HG03460 (cell line): ENCODE measurements around the gene NR1I3.
A peak's percentile ranks its signal among the peaks of the same experiment; 100 is the strongest.
"Not testable (repeated sequence)": the region's sequence is repeated elsewhere in the genome, so short reads cannot be mapped to it uniquely, and the experiment has no call there.

ENCODE experiments used
- ATAC-seq: cut with Tn5 transposase; IDR thresholded peaks from one replicate; pipeline ENCODE4 v1.9.1; 2021; ENCODE audit not compliant: unreplicated experiment

Gene NR1I3

DNA sequence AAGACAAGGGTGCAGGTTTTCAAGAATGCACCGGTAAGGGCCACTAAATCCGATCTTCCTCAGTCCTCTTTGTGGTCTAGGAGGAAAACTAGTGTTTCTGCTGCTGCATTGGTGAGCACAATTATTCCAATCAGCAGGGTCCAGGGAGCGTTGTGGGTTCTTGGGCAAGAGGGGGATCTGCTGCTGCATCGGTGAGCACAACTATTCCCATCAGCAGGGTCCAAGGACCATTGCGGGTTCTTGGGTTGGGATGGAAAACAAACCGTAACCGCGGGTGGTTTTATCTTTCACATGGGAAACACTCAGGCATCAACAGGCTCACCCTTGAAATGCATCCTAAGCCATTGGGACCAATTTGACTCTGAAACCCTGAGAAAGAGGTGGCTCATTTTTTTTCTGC lies 13.6 kb upstream of the NR1I3 start:
- ATAC-seq = no peak

DNA sequence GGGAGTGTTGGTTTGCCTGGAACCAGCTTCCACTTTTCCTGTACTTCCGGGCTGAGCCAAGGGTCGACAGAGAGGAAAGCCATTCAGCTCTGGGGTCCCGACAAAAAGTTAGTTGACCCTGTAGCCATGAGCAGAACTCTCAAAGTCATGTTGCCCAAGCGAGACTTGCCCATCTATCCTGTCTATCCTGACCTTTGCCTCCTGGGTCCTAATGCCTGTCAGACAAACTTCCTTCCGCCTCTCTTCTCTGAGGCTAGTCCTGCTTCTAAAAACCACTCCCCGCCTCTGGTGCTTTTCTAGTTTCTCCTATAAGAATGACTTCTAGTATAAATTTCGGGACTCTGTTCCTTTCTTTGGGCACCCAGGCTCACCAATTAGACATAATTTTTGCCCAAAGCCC lies 12.8 kb upstream of the NR1I3 start:
- no peak for ATAC-seq

DNA sequence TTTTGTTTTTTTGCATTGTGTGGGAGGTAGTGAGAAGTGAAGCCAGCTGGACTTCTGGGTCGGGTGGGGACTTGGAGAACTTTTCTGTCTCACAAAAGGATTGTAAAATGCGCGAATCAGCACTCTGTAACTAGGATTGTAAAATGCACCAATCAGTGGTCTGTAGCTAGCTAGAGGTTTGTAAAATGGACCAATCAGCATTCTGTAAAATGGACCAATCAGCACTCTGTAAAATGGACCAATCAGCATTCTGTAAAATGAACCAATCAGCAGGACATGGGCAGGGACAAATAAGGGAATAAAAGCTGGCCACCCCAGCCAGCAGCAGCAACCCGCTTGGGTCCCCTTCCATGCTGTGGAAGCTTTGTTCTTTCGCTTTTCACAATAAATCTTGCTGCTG lies 12.1 kb upstream of the NR1I3 start:
- ATAC-seq = not testable (repeated sequence)

DNA sequence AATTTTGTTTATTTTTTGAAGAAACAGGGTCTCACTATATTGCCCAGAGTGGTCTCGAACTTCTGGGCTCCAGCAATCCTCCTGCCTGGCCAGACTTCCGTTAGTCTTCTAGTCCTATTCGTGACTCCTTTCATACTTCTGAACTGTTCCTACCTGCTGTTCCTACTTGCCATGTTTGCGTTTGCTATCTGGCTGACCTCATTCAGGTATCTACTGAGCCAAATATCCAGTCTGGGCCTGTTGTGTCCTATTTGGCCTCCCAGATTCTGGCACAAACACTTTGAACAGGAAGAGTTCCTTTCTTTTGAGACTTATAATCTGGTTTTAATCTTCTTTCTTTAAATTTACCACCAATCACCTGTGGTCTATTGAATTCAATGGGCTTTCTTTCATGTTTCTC lies 6.9 kb upstream of the NR1I3 start:
- ATAC-seq = no peak

DNA sequence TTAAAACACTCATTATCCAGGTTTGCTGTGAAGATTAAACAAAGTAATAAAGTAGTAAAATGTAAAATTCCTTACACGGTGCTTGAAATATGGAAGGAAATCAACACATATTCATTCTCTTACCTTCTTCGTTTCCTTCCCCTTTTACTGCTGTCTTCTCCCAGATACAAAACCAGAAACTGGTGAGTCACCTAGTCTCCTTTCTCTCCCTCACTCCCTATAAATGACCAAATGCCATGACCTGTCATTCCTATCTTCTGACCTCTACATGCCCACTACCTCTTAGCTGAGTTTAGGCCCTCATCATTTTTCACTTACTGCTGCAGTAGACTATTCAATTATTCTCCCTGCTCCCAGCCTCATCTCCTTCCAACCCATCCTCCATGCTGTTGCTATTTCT lies 4.3 kb upstream of the NR1I3 start:
- ATAC-seq = no peak

DNA sequence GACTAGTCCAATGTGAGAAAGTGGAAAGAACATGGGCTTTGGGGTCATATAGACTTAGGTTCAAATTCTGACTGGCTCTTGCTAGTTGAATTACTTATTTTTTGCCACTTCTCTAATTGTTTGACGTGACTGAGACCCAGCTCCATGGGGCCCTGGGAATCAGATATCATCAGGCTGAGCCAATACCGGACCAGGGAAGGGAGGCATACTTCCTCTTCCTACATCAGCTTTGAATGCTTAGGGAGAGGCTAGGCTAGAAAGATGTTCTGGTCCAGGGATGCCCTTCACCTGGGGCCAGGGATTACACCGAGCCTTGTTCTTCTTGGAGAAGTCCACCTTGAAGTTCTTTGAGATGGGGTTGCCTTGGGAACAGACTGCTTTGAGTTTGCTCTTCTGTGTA lies 3.7 kb upstream of the NR1I3 start:
- ATAC-seq = no peak

DNA sequence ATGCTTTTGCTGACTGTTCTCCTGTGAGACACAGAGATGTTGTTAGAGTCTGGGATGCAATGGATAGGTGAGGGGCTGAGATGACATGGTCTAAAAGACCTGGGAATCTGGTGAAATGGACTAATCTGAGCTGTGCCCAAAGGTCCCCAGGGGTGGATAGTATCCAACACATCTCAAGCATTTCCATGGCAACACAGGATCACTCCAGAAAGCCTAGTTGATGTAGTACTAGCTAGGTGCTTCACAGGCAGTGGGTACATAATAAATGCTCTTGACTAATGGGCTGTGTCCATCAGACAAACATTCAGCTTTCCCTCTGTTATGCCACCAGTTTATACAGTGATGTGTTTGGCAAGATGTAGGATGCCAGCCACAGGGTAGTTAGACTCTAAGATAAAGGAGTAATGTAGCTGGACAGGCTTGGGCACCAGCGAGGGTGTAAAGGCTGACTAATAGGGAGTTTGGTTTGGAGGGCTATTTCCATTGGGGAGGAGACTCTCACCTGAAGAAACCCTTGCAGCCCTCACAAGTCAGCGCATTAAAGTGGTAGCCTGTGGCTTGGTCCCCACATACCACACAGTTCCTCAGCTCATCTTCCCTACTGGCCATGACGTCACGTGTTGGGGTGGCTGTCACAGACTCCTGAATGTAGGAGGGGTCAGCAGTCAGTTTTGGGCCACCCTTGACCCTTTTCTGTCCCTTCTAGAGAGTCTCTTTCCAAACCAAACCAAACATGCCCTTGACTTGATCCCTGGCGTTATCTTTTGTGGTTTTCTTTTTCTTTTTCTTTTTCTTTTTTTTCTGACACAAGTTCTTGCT lies 1.8 kb downstream of the NR1I3 start:
- no peak for ATAC-seq

DNA sequence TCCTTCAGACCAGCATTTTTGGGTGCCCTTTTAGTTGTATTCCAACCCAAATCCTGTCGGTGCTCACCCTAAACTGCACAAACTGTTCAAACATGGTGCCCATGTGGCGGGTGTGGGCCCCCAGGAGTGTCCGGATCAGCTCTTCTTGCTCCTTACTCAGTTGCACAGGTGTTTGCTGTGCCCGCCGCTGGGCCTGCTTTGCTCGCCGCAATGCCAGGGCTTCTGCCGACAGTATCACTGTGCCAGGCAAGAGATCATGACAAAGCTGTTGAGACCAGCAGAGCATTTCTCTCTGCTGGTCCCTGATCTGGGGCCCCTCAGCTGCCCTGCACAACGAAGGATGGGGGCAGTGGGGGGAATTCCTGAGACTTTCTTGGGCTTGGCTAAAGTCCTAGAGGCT lies 4.9 kb downstream of the NR1I3 start:
- no peak for ATAC-seq

DNA sequence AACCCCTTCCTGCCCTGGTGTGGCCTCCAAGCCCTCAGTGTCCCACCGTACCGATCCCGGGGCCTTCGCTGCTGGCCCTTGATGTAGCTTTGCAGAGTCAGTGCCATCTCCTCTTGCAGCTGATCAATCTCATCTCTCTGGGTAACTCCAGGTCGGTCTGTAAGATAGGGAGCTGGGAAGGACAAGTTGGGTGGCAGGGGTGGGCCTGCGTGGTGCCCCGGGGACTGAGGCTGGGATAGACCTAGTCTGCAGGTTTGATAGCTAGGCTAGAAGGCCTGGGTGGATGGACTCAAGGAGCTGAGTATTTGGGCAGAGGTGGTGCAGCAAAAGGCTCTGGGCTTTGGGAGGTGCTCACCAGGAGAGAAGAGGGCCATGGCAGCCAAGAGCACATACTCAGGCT lies 7.2 kb downstream of the NR1I3 start:
- no peak for ATAC-seq

DNA sequence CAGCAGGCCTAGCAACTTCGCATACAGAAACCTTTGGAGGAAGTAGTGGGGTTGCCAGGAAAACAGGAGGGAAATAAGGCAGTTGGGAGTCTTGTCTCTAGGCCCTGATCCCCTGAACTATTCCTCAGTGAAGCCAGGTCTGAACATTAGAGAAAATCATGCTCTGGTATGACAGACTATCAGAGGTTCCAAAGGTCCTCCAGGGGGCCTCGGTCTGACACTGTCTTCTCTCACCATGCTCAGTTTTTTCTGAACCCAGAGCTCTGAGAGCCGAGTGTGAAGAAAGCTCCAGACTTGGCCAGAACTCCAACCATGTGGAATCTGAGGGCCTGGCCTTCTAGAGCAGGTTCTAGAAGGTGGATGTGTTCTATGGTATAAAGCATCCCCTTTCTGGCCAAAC lies 8.1 kb downstream of the NR1I3 start:
- no peak for ATAC-seq

DNA sequence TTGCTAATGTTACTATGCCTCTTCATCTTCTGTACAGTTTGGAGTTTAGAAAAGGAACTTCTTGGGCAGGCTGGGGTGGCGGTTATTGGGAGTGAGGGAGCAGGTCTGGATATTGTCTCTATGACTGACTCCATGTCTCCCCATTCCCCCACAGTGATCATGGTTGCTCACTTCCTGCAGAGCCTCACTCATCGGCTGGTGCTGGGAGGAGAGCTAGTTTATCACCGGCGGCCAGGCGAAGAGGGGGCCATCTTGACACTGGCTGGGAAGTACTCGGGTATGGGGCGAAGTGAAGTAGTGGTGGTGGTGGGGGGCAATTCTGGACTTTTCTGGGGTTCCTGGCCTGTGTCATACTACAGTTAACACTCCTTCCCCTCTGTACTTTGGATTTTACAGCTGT lies 10.0 kb downstream of the NR1I3 start:
- ATAC-seq = no peak

DNA sequence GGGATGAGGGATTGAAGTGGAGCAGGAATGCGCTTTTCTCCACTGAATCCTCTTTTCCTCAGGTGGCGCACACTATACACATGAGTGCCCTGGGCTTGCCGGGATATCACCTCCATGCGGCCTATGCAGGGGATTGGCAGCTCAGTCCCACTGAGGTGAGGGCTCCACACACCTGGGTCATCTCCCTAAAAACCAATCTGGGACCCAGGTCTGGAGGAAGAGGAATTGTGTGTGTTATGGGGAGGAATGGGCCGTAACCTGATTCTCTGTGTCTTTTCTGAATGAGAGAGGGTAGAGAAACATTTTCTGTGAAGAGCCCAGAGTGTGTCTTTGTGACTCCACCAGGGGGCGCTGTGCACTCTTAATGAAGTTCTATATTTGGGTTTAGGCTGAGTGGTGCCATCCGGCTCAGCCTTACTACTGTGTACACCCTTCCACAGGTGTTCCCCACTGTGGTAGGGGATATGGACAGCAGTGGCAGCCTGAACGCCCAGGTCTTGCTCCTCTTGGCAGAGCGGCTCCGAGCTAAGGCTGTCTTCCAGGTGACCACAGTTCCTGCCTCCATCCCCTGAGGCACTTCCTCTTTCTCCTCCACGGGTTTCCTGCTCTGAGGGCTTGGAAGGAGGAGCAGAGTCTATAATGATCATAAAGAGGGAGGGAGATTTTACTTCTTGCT lies 10.7 kb downstream of the NR1I3 start:
- peak; percentile 38 for ATAC-seq

DNA sequence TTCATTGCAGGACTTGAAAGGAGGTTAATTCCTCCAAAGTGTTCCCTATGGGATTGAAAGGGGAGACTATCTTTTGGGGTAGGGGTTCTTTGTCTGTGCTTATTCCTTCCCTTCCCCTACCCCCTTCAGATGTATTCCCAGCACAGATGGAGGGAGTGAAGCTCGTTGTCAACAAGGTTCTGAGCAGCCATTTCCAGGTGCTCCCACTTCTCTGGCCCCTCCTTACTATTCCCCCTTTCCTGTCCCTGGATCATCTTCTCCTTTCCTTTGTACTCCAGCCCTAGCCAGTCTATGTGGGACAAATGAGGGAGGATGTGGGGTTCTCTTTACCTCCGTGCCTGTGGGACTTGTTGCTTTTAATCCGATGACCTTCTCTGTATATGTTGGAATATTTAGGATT lies 11.2 kb downstream of the NR1I3 start:
- no peak for ATAC-seq

DNA sequence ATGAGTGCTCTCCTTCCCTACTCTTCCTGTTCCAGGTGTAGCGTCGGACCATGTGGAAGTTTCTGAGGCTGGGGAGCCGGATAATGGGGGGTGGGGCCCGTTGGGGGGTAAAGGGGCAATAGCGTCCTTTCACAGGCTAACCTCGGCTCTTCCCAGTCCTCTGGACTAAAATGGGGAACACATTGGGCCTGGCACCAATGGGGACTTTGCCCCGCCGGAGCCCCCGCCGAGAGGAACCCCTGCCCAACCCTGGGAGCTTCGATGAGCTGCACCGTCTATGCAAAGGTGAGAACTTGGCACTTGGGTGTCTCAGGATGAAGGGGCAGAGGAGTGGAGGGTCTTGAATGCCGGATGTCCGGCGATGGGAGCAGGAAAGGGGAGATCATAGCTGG lies 11.7 kb downstream of the NR1I3 start:
- no peak for ATAC-seq

DNA sequence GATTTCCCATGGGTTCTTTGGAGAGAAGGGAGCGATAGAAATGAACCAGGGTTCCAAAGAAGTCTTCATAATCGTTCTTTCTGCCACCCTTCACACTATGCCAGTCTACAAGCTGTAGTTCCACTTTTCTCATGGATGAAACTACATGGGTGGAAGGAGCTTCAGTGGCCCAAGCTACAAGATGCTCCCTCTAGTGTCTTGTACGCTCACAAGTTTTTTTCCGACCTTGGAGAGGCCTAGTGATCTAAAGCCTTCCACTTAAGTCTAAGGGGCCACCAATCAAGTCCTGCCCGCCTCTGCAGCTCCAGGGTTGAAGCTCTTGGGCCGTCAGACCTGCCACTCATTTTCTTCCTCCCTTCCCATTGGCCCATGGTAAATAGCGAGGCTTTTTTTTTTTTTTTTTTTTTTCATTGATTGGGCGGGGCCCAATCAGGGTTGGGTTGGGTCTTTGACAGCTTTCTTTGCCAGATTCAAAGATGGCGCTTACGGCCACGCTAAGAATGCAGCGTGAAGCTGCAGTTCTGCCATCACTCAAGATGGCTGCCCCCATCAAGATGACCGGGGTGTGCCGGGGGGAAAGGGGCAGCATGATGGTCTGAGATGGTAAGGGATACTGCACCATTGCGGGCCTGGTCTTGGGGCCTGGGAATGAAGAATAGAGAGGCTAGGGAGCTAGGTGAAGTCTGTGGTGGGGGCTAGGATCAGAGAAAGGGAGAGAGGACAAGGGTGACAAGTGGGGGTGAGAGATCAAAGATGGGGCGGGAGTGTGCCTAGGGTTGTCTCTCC lies 12.3 kb downstream of the NR1I3 start, which contains the start of gene TOMM40L:
TOMM40L (plus strand) TSS at position 527 of the 786 bp plus-strand sequence. CDS start 430 bp downstream, outside the sequence.
- peak; percentile 92 for ATAC-seq

DNA sequence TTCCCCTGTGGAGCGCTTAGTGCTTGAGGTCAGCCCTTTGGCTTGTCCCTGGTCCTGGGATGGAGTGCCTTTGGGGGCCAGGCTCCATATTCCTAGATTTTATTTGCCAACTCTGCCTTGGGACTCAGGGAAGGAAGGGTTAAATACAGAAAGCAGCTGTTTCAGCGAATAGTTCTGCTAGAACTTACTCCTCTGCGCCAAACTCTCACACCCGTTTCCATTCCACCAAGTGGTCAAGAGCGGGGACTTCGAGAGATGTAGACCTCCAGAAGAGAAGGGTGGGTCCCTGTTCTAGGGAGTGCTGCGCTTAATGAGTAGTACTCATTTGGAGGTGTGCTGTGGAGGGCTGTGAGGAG lies 12.8 kb downstream of the NR1I3 start:
- ATAC-seq = no peak

DNA sequence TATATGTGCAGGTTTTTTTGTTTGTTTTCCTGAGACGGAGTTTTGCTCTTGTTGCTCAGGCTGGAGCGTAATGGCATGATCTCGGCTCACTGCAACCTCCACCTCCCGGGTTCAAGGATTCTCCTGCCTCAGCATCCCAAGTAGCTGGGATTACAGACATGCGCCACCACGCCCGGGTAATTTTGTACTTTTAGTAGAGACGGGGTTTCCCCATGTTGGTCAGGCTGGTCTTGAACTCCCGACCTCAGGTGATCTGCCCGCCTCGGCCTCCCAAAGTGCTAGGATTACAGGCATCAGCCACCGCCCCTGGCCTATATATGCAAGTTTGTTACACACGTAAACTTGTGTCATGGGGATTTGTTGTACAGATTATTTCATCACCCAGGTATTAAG lies 13.3 kb downstream of the NR1I3 start:
- not testable (repeated sequence) for ATAC-seq

DNA sequence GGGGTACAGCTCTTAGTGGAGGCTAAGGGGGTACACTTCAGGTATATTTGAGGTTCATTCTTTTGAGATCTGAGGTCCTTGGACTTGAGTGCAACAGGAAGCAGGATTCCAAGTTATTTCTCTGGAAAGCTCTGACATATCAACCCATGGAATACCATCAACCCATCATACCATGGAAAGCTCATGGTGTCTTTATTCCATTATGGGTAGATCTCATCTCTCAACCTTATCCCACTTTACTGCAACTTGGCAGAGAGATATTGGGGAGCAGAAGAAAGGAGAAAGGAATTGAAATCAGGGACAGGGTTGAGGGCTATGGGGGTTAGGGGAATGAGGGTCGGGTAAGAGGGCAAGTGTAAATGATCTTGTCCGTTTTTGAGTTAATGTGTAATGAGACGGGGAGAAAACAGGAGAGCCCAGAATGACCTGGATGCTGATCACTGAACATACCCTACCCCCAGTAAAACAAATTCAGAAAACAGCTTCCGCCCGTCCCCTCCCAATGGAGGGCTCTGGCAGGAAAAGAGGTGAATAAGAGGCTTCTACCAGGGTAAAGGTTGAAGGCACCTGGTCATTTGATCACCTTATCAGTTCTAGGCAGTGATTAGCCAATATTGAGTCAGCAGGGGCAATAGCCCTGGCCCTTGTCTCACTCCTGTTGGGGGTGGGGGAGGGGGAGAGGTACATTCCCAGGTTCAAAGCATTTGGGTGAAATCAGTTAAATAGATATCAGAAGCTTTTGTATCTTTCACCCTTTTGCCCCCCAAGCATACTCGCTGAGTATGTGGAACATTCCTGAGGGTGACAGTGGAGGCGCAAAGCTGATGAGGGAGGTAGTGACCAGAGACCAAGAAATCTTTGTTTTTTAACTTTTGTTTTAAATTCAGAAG lies 14.0 kb downstream of the NR1I3 start:
- ATAC-seq = no peak

DNA sequence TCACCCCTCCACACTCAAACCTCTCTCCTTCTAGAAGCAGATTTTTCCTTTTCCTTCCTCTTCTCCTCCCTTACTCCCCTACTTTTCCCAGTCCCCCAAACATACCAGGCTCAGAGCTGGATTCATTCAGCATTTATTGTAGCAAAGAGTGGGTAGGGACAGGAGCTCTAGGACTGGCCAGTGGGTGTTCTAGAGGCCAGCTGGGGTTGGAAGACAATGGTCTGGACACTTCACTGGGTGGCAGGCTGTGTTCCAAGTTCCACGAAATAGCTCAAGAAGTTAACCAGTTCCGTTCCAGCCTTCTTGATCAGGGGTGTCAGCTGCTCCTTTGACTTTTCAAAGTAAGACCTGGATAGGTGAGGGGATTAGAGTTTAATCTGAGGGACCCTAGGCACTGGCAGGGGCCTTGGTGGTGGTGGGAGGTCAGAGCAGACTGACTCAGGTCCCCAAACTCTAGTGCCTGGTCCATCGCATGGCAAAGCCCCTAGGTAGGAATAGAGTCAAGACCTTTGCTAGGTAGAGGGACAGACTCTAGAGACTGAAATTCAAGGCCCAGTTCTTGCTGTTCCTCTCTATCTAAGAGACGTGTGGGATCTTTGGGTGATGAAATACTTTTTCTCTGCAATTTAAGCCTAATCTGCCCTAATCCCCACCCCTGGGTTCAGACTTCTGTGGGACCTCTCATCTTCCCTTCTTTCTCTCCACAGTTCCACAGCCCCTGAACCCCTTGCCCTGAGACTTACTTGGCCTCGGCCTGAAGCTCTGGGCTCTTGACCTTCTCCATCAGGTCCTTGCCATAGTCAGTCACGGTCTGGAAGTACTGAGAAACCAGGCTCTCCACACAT lies 15.6 kb downstream of the NR1I3 start:
- no peak for ATAC-seq

DNA sequence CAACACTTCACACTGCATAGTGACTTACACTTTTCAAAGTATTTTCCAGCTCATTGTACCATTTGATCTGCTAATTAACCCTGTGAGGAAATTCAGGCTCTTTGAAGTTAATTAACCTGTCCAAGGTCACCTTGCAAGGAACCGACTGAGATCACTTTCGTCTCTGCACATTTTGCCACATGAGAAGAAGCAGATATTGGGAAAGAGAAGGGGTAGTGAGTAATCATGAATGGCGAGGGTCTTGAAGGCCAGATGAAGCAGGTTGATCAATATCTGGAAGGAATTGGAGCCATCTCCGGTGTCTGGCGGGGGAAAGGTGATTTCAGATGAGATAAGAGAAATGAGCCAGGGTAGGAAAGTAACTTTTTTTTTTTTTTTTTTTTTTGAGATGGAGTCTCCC lies 18.0 kb downstream of the NR1I3 start:
- ATAC-seq = no peak
